Measurements from ENCODE around the gene HIGD2A. TPM values are rescaled to one million over a fixed set of nuclear protein-coding genes. Genes with fewer than 3 reads are reported as not detected.

HIGD2A gene
- total and polyA plus RNA-seq, 9 of the 15 experiments (the other 6 are each of a cell fraction or from before 2014, with no cell fraction given): 94.7 to 264 (median 163) TPM

DNA sequence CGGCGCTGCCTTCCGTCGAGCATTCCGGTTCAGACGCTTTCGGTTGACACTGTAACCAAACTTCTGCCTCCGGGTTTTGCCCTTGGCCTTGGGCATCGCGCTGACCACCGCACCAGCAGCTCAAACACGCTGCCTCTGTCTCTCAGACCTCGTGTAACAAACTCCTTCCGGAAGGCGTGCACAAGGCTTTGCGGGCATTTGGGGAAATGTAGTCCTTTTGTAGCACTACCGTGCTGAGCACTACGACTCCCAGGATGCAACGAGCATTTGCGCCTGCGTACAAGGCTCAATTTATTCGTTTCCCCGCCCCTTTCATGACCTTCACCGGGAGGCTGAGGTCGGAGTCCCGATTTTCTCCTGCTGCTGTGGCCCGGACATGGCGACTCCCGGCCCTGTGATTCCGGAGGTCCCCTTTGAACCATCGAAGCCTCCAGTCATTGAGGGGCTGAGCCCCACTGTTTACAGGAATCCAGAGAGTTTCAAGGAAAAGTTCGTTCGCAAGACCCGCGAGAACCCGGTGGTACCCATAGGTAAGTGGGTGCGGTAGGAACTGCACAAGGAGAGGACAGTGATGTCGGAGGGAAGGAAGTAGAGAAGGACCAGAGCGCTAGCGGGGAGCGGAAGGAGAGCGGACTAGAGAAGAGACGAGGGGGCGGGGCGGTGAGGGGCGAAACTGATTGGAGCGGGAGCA, at the start of gene HIGD2A, which contains the start of gene NOP16 (continued):
- TF ChIP-seq, protein P1, sequence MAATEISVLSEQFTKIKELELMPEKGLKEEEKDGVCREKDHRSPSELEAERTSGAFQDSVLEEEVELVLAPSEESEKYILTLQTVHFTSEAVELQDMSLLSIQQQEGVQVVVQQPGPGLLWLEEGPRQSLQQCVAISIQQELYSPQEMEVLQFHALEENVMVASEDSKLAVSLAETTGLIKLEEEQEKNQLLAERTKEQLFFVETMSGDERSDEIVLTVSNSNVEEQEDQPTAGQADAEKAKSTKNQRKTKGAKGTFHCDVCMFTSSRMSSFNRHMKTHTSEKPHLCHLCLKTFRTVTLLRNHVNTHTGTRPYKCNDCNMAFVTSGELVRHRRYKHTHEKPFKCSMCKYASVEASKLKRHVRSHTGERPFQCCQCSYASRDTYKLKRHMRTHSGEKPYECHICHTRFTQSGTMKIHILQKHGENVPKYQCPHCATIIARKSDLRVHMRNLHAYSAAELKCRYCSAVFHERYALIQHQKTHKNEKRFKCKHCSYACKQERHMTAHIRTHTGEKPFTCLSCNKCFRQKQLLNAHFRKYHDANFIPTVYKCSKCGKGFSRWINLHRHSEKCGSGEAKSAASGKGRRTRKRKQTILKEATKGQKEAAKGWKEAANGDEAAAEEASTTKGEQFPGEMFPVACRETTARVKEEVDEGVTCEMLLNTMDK (IDR thresholded peaks at IDR 0.05; ENCODE audit: borderline replicate concordance, insufficient read depth, low read depth, low read length, poor library complexity, severe bottlenecking): peak; percentile 6
- TF ChIP-seq BDP1 (IDR thresholded peaks at IDR 0.05; ENCODE audit: insufficient read depth, insufficient read length) (no peak), RBM22 (IDR thresholded peaks at IDR 0.05; ENCODE audit: low read depth, low read length, poor library complexity, severe bottlenecking) (peak; percentile 32), RBM34 (IDR thresholded peaks at IDR 0.05; ENCODE audit: borderline replicate concordance, insufficient read depth, low read length) (no peak), ZEB2 (IDR thresholded peaks at IDR 0.05) (peak; percentile 99), CREM (IDR thresholded peaks at IDR 0.05; ENCODE audit: low read depth) (peak; percentile 85), NR3C1 (CRISPR knock-in tag; IDR thresholded peaks at IDR 0.05) (no peak)

- Histone ChIP-seq H3K4me1 (replicated peaks in 1 of 2; ENCODE audit: control insufficient read depth in 2 of 2, insufficient read depth in 2 of 2, low read length in 2 of 2) (peaks cover 4 to 9% of the 10 kb centered on the region in 2 experiments; a peak in 4 of 5 replicates), H3K9me3 (replicated peaks; ENCODE audit: control insufficient read depth, insufficient read depth, low read depth, low read length) (no peaks in the 10 kb centered on the region), H3K9me1 (ENCODE audit: control insufficient read depth, insufficient read depth, low read length) (peaks cover 4% of the 10 kb centered on the region), H3K9ac (ENCODE audit: insufficient read depth in 1 of 2, low read depth in 2 of 2, low read length in 2 of 2) (no peak overlapping the region), H3K27ac (ENCODE audit: extremely low read depth, low read depth, low read length) (no peak overlapping the region), H4K20me1 (replicated peaks; ENCODE audit: control insufficient read depth, insufficient read depth, low read length) (no peaks in the 10 kb centered on the region), H3K79me2 (ENCODE audit: control insufficient read depth, insufficient read depth, low read length) (no peaks in the 10 kb centered on the region), H3K4me2 (ENCODE audit: insufficient read depth, low read length) (no peak overlapping the region), H3K36me3 (ENCODE audit: control insufficient read depth, insufficient read depth, low read length) (peaks cover 51% of the 10 kb centered on the region), H3K27me3 (ENCODE audit: control insufficient read depth in 2 of 2, insufficient read depth in 2 of 2, low read length in 2 of 2) (no peaks in the 10 kb centered on the region), H2AFZ (ENCODE audit: low read depth, low read length) (no peak overlapping the region), H3K4me3 (no peak overlapping the region)
- in situ Hi-C loops (cut with MboI): no loop called here
- intact Hi-C loops (cut with micrococcal nuclease): no loop called here
- BruUV-seq (replicated peaks): no TSS peak
- ChIA-PET POLR2A (interaction anchor here (1.2 to 1.3 kb wide), 2 partner anchors 9 to 20 kb away, joined by 4 read pairs; no protein-coding TSS in a partner anchor), CTCF (ENCODE audit: low intra/inter-chr PET ratio) (no interaction called here)
- FAIRE-seq (no peak), DNase-seq (ENCODE audit: extremely low read depth in 1 of 4, low spot score in 3 of 4) (no peak), ATAC-seq (no peak)
- WGBS (ENCODE audit: insufficient coverage, low coverage, missing lambda C conversion rate): 84% methylated on average over 5 of the region's 5 CpGs
- TF ChIP-seq KLF6 (CRISPR knock-in tag; IDR thresholded peaks at IDR 0.05; ENCODE audit: borderline replicate concordance) (no peak), TAF1 (IDR thresholded peaks at IDR 0.05; ENCODE audit: control insufficient read depth, extremely low read depth, insufficient read depth, low read length, severe bottlenecking) (no peak), STAG1 (CRISPR knock-in tag; IDR thresholded peaks at IDR 0.05; ENCODE audit: borderline replicate concordance) (no peak), SLC30A9 (CRISPR knock-in tag; IDR thresholded peaks at IDR 0.05) (no peak), GTF3C2 (IDR thresholded peaks at IDR 0.05; ENCODE audit: borderline replicate concordance, extremely low read depth, insufficient read length) (no peak)
- TF ChIP-seq, protein P2, sequence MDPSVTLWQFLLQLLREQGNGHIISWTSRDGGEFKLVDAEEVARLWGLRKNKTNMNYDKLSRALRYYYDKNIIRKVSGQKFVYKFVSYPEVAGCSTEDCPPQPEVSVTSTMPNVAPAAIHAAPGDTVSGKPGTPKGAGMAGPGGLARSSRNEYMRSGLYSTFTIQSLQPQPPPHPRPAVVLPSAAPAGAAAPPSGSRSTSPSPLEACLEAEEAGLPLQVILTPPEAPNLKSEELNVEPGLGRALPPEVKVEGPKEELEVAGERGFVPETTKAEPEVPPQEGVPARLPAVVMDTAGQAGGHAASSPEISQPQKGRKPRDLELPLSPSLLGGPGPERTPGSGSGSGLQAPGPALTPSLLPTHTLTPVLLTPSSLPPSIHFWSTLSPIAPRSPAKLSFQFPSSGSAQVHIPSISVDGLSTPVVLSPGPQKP (CRISPR knock-in tag; IDR thresholded peaks at IDR 0.05): no peak
Observed at GRCh38 chr5:176339304-176339703, 49.2 kb upstream of the HIGD2A start.
